Natural killer cell treated with Interleukin-12 subunit alpha and Interleukin-12 subunit beta and Interleukin-15 and Interleukin-18, amount 100 ng/mL, for 72 hours (primary cell): Measurements from ENCODE around the gene ABCC4. TPM values are rescaled to one million over a fixed set of nuclear protein-coding genes. Genes with fewer than 3 reads are reported as not detected.

ENCODE experiments used
- ATAC-seq, 2 donors: fragments of 150-1000 bp; cut with Tn5 transposase in 1 of 2; sonication (Bioruptor Pico), chemical (Tn5 transposase) in 1 of 2; 2 replicates each; pipeline ENCODE4 v1.10.0; 2021
- DNase-seq: peaks from one replicate; pipeline ENCODE4 v3.0.0; 2022; ENCODE audit warnings: low spot score
- H3K27ac Mint-ChIP-seq, 2 donors: 1 replicate in 1 of 2; 2 replicates in 1 of 2; pipeline ENCODE4 v1.8.0; 2022; ENCODE audit warnings: mixed read lengths in 2 of 2, mild to moderate bottlenecking in 1 of 2, moderate library complexity in 1 of 2
- H3K27me3 Mint-ChIP-seq, 2 donors: 1 replicate in 1 of 2; 2 replicates in 1 of 2; pipeline ENCODE4 v1.8.0; 2022; ENCODE audit warnings: mixed read lengths in 2 of 2
- H3K36me3 Mint-ChIP-seq: one replicate; pipeline ENCODE4 v1.8.0; 2022; ENCODE audit warnings: mixed read lengths
- H3K4me1 Mint-ChIP-seq, 2 donors: 1 replicate in 1 of 2; 2 replicates in 1 of 2; pipeline ENCODE4 v1.8.0; 2022; ENCODE audit warnings: low read depth in 2 of 2, mixed read lengths in 2 of 2, mild to moderate bottlenecking in 1 of 2
- H3K4me3 Mint-ChIP-seq: one replicate; pipeline ENCODE4 v1.8.0; 2022; ENCODE audit warnings: mixed read lengths
- H3K9me3 Mint-ChIP-seq: 2 replicates; pipeline ENCODE4 v1.8.0; 2022; ENCODE audit warnings: mixed read lengths
- total RNA-seq, 2 donors: library from RNA; stranded (reverse); gene quantifications; one replicate each; pipeline ENCODE4 v1.2.3, GENCODE V29; 2022

ABCC4 gene
- total RNA-seq, 2 donors from 2014 or later = 5.5 to 20.6 TPM

DNA sequence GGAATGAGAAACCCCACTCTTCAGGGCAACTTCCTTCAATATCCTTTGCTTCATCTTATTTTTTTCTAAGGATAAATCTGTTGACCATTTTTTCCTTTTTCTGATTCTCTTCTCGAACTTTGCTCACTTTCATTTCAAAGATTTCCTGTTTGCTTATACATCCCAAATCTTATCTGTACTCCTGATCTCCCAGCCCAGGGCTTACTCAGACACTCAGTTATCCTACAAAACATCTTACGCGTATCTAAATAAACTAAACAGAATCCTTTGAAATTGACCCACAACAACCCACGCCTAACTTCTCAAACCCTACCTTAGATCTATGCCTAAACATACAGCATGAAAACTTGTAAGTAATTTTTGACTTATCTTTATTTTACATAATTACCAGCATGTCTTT, 179.2 kb downstream of the ABCC4 start:
- H3K9me3 Mint-ChIP-seq = no peaks in the 10 kb centered on the region
- no peak overlapping the region for H3K27ac Mint-ChIP-seq
- no peak for DNase-seq
- no peak overlapping the region for H3K4me3 Mint-ChIP-seq
- no peak for ATAC-seq
- H3K4me1 Mint-ChIP-seq = no peaks in the 10 kb centered on the region
- H3K36me3 Mint-ChIP-seq = no peaks in the 10 kb centered on the region
- no peaks in the 10 kb centered on the region for H3K27me3 Mint-ChIP-seq

DNA sequence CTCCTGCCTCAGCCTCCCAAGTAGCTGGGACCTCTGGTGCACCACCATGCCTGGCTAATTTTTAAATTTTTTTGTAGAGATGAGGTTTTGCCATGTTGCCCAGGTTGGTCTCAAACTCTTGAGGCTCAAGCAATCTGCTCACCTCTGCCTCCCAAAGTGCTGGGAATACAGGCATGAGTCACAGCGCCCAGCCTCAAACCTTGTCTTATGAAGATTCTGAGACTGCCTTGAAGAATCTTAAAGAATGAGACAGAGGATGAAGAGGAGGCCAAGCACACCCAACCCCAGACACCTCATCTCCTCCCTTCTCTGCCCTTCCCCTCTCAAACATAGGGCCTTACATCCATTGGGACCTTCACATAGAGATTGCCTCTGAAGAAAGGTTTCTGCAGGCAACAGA, 179.7 kb downstream of the ABCC4 start:
- no peaks in the 10 kb centered on the region for H3K4me1 Mint-ChIP-seq
- no peak overlapping the region for H3K27ac Mint-ChIP-seq
- no peaks in the 10 kb centered on the region for H3K36me3 Mint-ChIP-seq
- ATAC-seq (no peak), DNase-seq (no peak)
- no peak overlapping the region for H3K4me3 Mint-ChIP-seq
- no peaks in the 10 kb centered on the region for H3K9me3 Mint-ChIP-seq
- H3K27me3 Mint-ChIP-seq = no peaks in the 10 kb centered on the region

DNA sequence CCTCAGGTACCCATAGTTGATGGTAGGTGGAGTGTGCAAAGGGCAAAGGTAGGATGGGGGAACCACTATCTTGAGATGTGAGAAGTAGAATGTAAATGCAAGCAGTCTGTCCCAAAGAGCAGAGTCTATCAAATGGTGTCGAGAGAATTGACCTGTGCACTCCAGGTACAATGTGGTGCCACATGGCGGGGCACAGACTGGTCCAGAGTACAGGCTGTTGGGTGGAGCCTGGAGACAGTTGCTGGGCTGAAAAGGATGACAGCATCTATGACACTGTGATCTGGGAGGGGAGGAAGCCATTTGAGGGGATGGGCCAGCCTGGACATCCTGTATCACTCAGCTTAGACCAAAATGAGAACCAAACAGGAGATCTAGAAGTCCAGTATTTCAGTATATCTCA, 180.6 kb downstream of the ABCC4 start:
- H3K36me3 Mint-ChIP-seq = no peaks in the 10 kb centered on the region
- H3K9me3 Mint-ChIP-seq = no peaks in the 10 kb centered on the region
- ATAC-seq (no peak), DNase-seq (no peak)
- H3K27ac Mint-ChIP-seq = no peak overlapping the region
- no peak overlapping the region for H3K4me3 Mint-ChIP-seq
- H3K4me1 Mint-ChIP-seq = no peaks in the 10 kb centered on the region
- no peaks in the 10 kb centered on the region for H3K27me3 Mint-ChIP-seq

DNA sequence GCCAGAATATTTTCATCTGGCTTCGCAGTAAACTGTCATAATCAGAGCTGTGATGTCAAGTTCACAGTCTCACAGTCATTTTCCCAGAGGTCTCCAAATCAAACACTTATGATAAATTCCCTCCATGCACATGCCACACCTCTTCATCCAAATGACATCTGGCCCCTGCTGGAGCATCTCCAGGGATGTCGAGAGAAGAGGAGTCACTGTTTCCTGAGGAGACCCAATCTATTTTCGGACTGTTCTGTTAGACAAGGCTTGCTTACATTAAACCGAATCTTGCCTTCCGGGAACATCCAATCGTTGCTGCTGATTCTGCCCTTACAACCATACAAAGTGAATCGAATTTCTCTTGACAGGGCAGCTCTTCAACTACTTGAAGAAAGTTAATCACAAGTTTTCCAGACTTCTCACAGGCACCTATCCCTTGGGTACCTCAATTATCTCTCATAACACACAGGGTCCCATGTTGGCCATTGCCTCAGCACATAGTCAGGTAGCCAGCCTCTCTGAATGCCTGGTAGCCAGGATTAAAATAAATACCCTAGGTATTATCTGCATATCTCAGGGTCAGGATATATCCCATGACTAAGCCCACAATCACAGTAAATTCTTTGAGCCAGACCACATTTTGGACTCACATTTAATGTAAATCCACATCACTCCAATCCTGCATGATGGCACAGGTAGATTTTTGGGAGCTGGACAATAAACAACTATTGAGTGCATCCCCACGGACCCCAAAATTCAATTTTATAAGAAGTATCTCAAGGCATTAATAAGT, 182.5 kb downstream of the ABCC4 start:
- no peak overlapping the region for H3K27ac Mint-ChIP-seq
- no peak for ATAC-seq

DNA sequence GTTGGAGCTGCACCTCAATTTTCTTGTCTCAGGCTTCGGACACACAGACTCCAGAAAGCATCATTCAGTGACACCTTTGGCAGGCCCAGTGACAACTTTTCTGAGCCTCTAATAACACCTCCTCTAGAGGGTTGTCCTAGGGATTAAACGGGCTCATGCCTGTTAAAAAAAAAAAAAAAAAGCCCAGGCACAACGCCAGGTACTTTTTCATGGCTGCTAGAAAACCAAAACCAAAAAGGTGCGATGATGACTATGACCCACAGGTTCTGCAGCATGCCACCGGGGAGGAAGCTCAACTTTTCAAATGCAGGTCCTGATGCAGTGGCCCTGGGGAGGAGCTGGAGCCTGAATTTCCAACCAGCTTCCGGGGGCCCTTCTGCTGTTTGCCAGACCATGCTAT, 184.2 kb downstream of the ABCC4 start:
- H3K36me3 Mint-ChIP-seq = no peaks in the 10 kb centered on the region
- no peaks in the 10 kb centered on the region for H3K9me3 Mint-ChIP-seq
- ATAC-seq = no peak

More for the DNA sequence above, 182.5 kb downstream of the ABCC4 start:
- DNase-seq = no peak
- no peak overlapping the region for H3K4me3 Mint-ChIP-seq
- no peaks in the 10 kb centered on the region for H3K36me3 Mint-ChIP-seq
- H3K27me3 Mint-ChIP-seq = no peaks in the 10 kb centered on the region
- no peaks in the 10 kb centered on the region for H3K4me1 Mint-ChIP-seq
- H3K9me3 Mint-ChIP-seq = no peaks in the 10 kb centered on the region

DNA sequence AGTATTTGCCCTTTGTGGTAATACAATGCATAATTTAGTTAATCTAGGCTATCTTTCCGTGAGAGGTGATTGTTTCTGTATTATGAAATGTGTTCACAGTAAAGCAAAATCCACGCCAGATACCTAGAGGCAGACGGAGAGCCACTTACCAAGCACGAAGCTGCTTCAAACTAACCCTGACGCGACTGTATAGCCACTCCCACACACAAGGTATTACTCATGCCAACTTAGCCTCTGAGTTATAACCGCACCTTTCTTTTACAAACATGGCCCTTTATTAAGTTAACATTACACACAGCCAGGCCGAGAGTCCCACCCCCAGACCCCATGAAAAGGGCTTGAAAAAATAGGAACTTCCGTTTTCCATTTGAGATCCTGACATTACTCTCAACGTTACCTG, 185.7 kb downstream of the ABCC4 start:
- H3K4me3 Mint-ChIP-seq = no peak overlapping the region
- no peaks in the 10 kb centered on the region for H3K4me1 Mint-ChIP-seq
- H3K27ac Mint-ChIP-seq = no peak overlapping the region
- H3K36me3 Mint-ChIP-seq = no peaks in the 10 kb centered on the region
- ATAC-seq (no peak), DNase-seq (no peak)
- no peaks in the 10 kb centered on the region for H3K27me3 Mint-ChIP-seq
- H3K9me3 Mint-ChIP-seq = no peaks in the 10 kb centered on the region

More for the DNA sequence above, 184.2 kb downstream of the ABCC4 start:
- Mint-ChIP-seq H3K27ac (no peak overlapping the region), H3K4me3 (no peak overlapping the region), H3K4me1 (no peaks in the 10 kb centered on the region), H3K27me3 (no peaks in the 10 kb centered on the region)
- no peak for DNase-seq

DNA sequence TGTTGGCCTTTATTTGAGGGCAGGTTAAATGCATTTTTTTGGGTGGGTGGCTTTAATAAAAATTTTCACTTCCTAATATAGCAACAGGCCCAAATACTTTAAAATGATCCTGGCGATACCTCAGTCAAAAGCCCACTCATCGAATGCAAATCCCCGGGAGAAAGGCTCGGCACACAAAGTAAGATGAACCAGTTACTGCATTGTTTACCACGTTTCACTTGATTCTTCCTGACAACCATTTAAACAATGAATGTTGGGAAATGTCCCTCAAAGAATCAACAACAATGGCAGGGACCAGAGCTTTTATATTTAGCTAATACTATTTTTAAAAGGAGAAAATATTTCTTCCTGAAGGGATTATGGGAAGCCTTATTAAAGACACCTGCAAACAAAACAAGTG, 187.7 kb downstream of the ABCC4 start:
- DNase-seq (no peak), ATAC-seq (no peak)
- no peaks in the 10 kb centered on the region for H3K4me1 Mint-ChIP-seq
- no peaks in the 10 kb centered on the region for H3K27me3 Mint-ChIP-seq
- H3K4me3 Mint-ChIP-seq = no peak overlapping the region
- no peak overlapping the region for H3K27ac Mint-ChIP-seq
- peaks cover 5% of the 10 kb centered on the region for H3K36me3 Mint-ChIP-seq
- no peaks in the 10 kb centered on the region for H3K9me3 Mint-ChIP-seq

DNA sequence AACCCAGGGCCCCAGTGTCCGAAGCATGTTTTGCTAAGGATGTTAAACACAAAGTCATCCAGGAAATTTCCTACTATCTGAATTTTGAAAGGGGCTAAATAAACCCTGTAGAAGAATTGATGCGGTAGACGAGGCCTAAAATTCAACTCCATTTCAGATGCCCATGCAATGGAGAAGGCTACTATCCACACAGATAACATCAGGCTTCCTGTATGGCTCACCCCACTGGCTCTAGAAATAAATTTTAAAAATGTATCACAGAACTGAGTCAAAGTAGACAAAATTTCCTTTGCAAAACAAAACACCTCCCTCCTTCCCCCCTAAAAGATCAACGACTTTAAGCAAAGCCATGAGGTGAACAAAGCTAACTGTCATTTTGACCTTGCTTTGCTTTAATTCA, 188.4 kb downstream of the ABCC4 start:
- no peak overlapping the region for H3K4me3 Mint-ChIP-seq
- H3K36me3 Mint-ChIP-seq = peaks cover 5% of the 10 kb centered on the region
- DNase-seq (no peak), ATAC-seq (no peak)
- H3K27me3 Mint-ChIP-seq = no peaks in the 10 kb centered on the region
- H3K9me3 Mint-ChIP-seq = no peaks in the 10 kb centered on the region
- H3K27ac Mint-ChIP-seq = no peak overlapping the region
- H3K4me1 Mint-ChIP-seq = no peaks in the 10 kb centered on the region

DNA sequence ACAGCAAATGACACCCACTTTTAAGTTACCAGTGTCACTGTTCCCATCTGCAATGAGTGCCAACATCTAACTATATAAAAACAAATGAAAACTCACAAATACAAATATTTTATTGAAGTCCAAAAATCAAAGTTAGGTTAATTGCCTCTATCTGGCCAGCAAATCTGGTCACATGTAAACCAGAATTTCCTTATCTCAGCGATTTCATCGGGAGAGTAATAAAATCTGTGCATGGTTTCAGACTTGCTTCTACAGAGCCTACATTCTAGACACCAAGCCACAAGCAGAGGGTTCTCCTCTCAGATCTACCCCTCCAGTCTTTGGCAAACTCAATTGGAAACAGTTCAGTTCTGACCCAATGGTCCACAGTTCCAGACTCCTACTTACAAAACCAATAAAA, 189.6 kb downstream of the ABCC4 start:
- H3K27me3 Mint-ChIP-seq = no peaks in the 10 kb centered on the region
- peaks cover 5% of the 10 kb centered on the region for H3K36me3 Mint-ChIP-seq
- H3K4me3 Mint-ChIP-seq = no peak overlapping the region
- H3K4me1 Mint-ChIP-seq = no peaks in the 10 kb centered on the region
- DNase-seq = no peak
- H3K9me3 Mint-ChIP-seq = no peaks in the 10 kb centered on the region
- no peak overlapping the region for H3K27ac Mint-ChIP-seq
- ATAC-seq = no peak

DNA sequence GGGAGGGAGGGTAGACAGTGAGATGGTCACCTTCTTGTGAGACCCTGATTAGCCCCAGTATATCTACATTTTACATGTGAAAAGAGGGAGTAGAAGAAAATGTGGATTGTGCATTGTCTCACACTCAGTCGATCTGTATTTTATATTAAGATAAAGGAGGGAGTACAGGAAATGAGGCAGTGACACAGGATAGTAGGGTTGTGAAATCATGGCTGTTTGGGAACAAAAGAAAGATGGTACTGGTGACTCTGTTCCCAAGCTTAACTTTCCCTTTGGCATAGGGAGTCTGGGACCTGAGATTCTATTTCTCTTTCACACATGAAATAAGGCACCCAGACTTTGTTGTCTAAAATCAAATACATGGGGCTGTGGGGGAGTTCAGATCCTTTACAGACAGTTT, 194.7 kb downstream of the ABCC4 start:
- DNase-seq = no peak
- no peak for ATAC-seq
- Mint-ChIP-seq H3K4me1 (no peaks in the 10 kb centered on the region), H3K36me3 (peaks cover 5% of the 10 kb centered on the region), H3K27ac (no peak overlapping the region), H3K4me3 (no peak overlapping the region), H3K27me3 (no peaks in the 10 kb centered on the region), H3K9me3 (no peaks in the 10 kb centered on the region)

DNA sequence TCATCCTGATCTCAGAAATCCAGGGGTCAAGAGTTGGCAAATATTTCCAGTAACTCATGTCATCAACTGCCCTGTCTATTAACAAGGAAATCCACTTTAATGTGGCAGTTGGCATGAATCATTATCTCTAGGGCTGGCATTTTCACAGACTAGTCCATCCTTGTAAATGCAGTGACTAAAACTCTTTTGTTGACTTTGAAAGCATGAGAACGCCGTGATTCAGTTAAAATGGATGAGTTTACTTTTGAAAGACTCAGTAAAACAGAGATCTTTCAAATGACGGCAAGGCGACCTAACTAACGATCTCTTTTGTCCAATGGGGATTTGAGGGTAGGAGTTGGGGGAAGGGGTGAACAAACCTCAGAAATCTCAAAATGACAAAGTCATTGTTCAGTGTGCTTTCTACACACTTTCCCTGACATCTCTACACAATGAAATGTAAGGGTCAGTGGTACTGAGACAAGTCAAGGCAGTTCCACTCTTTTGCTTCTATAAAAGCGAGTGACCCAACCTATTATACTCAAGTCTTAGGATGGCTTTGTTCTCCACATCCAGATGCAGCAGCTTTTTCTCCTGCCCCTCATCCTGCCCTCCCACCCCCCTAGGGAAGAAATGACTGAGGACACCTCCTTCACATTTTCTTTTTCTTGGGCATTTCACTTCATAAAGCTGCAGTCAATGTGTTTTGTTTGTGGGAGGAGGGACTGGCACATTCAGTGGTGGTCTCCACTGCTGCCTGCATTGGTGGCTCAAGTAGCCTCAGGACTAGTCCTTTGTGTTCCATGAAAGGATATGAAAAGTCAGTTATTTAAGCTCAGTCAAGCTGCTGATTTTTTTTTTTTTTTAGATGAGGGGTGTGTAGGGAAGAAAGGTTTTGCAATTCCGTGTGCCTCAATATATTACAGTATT, 200.5 kb downstream of the ABCC4 start:
- H3K4me3 Mint-ChIP-seq = no peak overlapping the region
- DNase-seq (no peak), ATAC-seq (no peak)
- no peaks in the 10 kb centered on the region for H3K27me3 Mint-ChIP-seq
- H3K27ac Mint-ChIP-seq = no peak overlapping the region
- peaks cover 20% of the 10 kb centered on the region for H3K36me3 Mint-ChIP-seq
- no peaks in the 10 kb centered on the region for H3K4me1 Mint-ChIP-seq
- H3K9me3 Mint-ChIP-seq = no peaks in the 10 kb centered on the region

DNA sequence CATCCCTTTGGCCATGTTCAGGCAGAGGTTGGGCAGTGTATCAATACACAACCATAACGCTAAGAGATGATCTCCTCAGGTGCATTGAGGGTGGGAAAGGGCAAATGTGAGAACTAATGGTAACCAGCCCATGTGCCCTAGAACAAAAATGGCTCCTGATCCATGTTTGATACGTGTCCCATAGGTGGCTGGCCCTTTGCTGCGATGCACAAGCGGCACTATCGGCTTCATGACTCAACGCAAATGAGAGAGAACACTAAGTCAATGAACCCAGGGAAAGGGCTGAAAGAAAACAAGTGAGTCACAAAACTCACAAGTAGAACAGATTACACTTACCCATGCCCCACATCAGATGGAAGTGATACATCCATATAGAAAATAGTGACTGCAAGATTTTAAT, 201.7 kb downstream of the ABCC4 start:
- Mint-ChIP-seq H3K4me3 (no peak overlapping the region), H3K27me3 (no peaks in the 10 kb centered on the region), H3K36me3 (peaks cover 24% of the 10 kb centered on the region), H3K9me3 (peaks cover 2% of the 10 kb centered on the region), H3K27ac (no peak overlapping the region), H3K4me1 (no peaks in the 10 kb centered on the region)
- DNase-seq = no peak
- no peak for ATAC-seq

DNA sequence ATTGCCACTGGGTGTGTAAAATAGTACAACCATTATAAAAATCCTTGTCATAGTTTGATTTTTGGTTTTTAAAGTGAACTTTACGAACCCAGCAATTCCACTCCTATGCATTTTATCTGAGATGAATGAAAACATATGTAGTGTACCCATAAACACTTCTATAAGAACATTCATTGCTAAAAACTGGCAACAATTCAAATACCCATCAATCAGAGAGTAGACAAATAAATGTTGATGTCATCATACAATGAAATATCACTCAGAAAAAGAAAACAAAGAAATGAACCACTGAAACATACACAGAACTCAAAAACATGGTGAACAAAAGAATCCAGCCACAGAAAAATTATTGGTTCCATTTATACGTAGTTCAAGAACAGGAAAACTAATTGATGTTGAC, 202.3 kb downstream of the ABCC4 start:
- DNase-seq (no peak), ATAC-seq (no peak)
- H3K4me3 Mint-ChIP-seq = no peak overlapping the region
- no peaks in the 10 kb centered on the region for H3K4me1 Mint-ChIP-seq
- H3K9me3 Mint-ChIP-seq = peaks cover 4% of the 10 kb centered on the region
- peaks cover 24% of the 10 kb centered on the region for H3K36me3 Mint-ChIP-seq
- no peak overlapping the region for H3K27ac Mint-ChIP-seq
- H3K27me3 Mint-ChIP-seq = no peaks in the 10 kb centered on the region

DNA sequence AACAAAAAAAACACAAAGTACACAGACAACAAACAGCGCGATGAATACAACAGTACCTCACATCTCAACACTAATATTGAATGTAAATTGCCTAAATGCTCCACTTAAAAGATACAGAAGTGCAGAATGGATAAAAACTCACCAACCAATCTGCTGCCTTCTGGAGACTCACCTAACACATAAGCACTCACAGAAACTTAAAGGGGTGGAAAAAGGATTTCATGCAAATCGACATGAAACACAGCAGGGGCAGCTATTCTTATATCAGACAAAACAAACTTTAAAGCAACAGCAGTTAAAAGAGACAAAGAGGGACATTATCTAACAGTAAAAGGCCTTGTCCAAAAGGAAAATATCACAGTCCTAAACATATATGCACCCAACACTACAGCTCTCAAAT, 209.5 kb downstream of the ABCC4 start:
- no peak overlapping the region for H3K4me3 Mint-ChIP-seq
- ATAC-seq = no peak
- DNase-seq = no peak
- H3K9me3 Mint-ChIP-seq = peaks cover 8% of the 10 kb centered on the region
- H3K36me3 Mint-ChIP-seq = peaks cover 43% of the 10 kb centered on the region
- peaks cover 4 to 5% of the 10 kb centered on the region in 2 donors for H3K4me1 Mint-ChIP-seq
- H3K27ac Mint-ChIP-seq = no peak overlapping the region
- no peaks in the 10 kb centered on the region for H3K27me3 Mint-ChIP-seq
